HG03108 (cell line): ENCODE data around the gene FLT3.
"Not testable (repeated sequence)": the region's sequence is repeated elsewhere in the genome, so short reads cannot be mapped to it uniquely, and the experiment has no call there.

Source experiments
- ATAC-seq: cut with Tn5 transposase; IDR thresholded peaks from one replicate; pipeline ENCODE4 v1.9.1; 2021; ENCODE audit warnings: moderate library complexity; ENCODE audit not compliant: unreplicated experiment

FLT3 gene

DNA sequence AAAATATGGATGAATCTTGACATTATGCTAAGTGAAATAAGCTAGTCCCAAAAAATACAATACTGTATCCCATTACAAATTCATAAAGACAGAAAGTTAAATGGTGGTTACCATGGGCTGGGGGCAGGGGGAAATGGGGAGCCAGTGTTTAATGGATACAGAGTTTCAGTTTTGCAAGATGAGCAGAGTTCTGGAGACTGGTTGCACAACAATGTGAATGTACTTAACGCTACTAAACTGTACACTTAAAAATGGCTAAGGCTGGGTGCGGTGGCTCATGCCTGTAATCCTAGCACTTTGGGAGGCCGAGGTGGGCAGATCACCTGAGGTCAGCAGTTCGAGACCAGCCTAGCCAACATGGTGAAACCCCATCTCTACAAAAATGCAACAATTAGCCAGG, 1.5 kb upstream of the FLT3 start:
- ATAC-seq, result not testable (repeated sequence)

DNA sequence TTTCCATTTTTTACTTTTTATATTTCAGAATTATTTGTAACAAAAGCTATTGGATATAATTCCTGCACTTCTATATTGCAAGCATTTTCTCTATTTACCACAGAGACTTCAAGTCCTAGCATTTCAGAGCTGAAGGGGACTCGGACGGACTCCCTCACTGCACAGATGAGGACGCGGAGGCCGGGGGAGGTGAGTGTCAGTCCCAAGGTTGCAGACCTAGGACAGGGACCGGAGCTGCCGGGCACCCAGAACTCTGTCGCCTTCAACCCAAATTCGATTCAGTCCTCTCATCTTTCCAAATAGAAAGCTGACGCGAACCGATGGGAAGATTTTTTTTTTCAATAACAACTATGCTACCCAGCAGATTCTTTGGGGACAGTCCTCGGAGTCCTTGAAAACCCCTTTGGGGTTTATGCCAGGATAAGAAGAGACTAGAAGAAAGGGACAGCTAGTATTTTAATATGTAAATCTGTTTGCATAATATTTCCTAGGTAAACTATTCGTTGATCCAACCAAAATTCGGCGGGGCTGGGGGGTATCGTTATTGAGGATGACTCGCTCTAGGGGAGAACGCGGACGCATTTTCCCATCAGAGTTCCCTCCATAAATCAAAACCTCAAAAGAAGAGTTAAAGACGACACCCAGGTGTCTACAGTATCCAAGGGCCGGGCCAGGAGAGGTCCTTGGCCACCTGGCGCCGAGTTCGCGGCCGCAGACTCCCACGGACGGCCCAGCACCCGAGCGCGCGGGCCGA, 803 bp downstream of the FLT3 start:
- no peak for ATAC-seq

DNA sequence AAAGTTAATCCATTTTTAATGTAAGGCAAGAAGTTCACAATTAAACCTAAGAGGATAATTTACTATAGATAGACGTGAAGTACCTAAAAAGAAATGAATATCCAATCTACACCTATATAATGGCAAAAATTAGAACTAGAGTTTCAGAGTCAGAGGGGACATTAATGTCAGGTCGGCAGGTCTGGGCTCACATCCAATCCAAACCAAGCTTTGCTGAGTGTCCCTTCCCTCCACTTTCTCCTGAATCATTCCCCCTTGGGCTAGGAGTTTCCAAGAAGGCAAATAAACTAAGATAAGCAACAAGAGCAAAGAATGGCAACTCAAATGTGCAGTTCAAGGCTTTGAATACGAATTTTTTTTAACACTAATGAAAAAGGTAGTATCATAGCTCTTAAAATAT, 2.9 kb downstream of the FLT3 start:
- ATAC-seq, result no peak

DNA sequence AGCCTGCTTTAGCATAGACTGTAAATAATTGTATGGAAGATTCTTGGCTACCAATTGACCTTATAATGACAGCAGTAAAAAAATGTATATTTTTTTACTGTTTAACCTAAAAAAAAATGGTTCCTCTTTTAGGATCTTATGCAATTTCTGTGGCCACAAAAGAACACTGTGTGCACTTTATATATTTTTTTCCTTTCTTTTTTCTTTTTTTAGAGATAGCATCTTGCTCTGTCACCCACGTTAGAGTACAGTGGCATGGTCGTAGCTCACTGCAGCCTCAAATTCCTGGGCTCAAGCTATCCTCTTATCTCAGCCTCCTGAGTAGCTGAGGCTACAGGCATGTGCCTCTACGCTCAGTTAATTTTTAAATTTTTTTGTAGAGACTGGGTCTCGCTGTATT, 6.1 kb downstream of the FLT3 start:
- no peak for ATAC-seq

DNA sequence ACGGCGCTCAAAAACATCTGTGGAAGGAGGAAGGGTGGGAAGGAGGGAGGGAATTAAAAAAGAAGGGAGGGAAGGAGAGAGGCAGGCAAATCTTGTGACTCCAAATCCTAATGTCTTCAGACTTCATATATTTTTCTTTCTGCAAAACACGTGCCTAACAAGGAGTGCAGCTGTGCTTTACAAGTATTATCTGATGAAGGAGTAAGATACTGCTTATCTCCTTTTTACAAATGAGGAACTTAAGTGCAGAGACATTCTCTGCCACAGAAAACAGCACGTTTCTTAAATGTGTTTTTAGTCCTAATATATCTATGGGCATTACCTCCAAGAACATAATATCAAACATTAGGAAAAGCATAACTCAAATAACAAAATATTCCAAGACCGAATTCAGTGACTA, 6.5 kb downstream of the FLT3 start:
- no peak for ATAC-seq

DNA sequence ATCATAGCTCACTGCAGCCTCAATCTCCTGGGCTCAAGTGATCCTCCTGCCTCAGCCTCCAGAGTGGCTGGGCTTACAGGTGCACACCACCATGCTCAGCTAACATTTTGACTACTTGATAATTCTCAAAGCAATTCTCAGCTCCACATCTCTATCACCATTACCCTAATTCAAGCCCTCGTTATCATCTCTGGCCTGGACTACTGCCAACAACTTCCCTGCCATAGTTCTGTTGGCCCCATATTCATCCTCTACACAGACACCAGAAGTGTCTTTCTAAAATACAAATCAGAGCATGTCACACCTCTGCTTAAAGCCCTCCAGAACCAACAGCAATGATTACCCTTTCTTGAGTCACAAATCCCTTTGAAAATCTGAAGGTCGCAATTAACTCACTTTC, 7.9 kb downstream of the FLT3 start:
- ATAC-seq, result no peak

DNA sequence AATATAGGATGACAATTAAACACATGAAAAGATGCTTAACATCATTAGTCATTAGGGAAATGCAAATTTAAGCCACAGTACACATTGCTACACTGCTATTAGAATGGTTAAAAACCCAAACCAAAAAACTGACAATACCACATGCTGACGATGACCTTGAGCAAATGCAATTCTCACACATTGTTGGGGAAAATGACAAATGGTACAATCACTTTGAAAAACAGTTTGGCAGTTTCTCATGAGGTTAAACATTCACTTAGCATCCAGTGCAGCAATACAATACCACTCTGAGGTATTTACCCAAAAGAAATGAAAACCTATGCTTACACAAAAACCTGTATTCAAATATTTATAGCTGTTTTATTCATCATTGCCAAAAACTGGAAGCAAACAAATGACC, 11.3 kb downstream of the FLT3 start:
- no peak for ATAC-seq

DNA sequence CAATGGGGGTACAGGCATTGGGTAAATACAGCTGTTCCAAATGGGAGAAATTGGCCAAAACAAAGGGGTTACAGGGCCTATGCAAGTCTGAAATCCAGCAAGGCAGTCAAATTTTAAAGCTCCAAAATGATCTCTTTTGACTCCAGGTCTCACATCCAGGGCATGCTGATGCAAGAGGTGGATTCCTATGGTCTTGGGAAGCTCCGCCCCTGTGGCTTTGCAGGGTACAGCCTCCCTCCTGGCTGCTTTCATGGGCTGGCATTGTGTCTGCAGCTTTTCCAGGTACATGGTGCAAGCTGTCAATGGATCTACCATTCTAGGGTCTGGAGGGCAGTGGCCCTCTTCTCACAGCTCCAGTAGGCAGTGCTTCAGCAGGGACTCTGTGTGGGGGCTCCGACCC, 22.6 kb downstream of the FLT3 start:
- not testable (repeated sequence) for ATAC-seq

DNA sequence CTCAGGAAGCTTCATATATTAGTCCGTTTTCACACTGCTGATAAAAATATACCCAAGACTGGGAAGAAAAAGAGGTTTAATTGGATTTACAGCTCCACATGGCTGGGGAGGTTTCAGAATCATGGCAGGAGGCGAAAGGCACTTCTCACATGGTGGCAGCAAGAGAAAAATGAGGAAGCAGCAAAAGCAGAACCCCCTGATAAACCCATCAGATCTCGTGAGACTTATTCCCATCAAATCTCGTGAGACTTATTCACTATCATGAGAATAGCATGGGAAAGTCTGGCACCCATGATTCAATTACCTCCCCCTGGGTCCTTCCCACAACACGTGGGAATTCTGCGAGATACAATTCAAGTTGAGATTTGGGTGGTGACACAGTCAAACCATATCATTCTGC, 23.1 kb downstream of the FLT3 start:
- no peak for ATAC-seq

DNA sequence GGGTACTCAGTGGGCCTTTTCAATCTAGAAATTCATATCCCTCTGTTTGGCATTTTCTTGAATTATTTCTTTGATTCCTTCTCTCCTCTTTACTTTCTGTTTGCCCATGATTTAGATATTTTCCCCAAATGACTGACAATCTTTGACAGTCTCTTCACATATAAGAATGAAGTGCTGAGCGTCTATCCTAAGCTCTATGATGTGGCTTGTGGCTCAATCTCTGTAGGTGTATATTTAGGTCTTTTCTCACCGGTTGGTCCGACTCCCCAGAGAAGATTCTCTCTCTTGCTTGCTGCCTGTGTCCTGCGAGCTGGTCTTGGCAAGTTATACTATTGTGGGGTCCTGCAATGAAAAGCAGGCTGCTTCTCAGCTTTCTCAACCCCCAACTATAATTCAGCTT, 29.0 kb downstream of the FLT3 start:
- ATAC-seq, result no peak

DNA sequence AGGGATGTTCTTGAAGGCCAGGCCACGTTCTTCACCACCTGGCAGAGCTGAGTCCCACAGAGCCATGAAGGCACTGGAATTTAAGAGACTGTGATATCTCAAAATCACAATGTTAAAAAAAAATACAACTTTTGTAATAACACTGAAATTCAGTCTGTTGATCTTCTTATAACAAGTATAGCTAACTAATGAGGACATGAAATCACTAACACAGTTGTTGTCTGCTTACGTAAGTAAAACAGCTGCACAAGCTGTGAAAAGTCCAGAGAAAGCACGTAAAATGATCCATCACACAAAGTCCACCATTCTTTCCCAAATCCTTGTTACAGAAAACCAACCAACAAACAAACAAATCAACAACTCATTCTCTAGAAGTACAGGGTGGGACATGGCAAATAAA, 32.9 kb downstream of the FLT3 start:
- ATAC-seq, result no peak

DNA sequence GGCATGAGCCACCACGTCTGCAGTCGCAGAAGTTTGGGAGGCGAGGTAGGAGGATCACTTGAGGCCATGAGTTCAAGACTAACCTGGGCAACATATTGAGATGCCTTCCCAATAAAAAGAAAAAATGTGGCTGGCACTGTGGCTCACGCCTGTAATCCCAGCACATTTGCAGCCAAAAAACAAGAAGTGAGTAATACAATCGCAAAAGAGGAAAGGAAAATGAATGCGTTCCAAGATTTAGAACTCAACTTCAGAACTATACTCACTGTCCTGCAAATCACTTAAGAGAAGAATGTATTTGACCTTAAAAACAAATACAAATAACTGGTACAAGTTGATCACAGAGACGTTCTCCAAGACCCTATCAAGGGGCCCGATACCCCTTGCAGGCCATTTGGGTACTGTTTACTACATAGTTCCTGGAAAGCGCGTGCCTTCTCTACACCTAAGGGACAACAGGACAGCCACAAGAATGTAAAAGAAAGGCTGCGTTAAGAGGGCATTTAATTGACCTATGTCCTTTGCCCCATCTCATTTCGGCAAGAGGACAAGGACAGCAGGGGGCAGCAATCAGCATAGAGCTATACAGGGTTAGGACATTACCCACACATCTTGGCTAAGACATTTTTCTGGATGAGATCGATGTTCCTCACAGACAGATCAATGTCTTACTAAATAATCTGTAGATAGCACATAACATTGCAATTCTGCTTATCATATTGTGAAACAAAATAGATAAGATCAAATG, 41.3 kb downstream of the FLT3 start:
- ATAC-seq, result no peak

DNA sequence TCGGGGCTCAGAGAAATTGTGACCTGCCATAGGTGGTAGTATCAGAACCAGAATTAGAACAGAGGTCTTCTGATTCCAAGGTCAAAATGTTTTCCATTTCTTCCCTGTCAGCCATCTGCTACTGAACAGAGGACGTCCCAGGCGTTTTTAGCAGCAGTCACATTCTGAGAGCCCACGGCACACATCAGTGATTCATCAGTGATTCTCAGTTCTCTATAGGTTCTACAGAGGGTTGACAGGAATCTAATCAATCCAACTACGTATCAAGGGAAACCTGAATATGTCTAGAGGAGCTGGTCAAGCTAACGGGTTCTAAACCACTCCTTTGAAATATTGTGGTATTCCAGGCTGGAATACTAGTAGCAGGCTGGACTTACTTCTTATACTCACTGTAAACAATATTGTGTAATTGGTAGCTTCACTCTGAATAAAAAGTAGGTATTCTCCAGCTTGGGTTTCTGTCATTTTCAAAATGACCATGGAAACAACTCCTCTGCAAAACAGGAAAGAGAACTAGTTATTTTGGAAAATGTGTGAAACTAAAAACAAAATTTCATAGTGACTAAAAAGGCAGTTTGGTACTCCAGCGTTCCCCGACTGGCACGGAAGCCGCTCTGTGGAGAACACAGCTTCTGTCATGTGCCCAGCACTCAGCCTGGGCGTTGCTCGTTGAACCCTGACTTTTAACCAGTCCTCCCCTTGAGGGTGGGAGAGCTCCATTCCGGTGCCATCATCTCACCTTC, 43.2 kb downstream of the FLT3 start:
- ATAC-seq, result peak; percentile 53

DNA sequence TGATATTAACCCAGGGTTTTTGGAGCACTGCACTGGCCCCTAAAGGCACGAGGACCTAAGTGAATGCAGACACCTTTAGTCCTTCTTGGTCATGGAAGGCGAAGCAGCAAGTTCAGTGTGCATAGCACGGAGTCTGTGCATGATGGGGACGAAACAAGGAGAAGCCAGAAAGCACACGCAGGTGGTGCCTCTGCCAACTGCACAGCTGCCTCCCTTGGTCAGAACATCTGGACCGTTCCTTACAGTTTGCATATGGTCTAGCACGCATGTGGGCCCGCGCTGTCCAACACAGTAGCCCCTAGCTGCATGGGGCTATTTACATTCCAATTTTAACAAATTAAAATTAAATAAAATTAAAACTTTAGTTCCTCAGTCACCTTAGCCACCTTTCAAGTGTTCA, 44.0 kb downstream of the FLT3 start:
- no peak for ATAC-seq

DNA sequence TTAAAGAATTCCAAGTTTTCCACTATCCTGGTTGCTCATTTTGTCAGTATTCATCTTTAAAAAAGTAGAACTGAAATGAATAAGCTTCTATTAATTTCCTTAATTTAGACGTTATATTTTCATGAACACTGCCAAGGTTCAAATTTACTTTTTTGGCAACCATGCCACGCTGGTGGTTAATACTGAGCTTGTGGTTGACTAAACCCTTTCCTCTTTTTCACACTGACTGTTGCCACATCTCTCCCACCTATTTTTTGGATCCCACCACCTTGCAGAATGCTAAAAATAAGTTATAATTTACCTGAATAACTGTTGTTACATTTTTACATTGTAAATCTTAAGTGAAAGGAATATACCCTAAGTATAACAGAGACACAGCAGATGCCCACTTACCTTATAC, 45.0 kb downstream of the FLT3 start:
- ATAC-seq, result no peak

DNA sequence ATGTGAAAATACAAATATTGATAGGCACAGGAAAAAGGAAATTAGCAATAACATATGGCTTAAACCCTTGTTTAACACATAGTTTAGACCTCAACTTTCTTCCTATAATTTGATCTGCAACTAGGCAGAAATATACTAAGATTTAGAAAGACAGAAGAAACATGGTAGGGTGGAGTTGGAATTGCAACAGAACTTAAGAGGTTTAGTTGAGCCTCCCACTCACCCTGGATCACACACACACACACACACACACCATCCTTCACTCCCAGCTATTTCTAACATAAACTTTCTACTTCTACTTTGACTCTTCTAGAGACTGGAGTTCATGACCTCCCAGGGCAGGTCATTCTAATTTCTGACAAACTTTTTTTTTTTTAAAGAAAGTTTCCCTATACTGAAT, 47.4 kb downstream of the FLT3 start:
- no peak for ATAC-seq

DNA sequence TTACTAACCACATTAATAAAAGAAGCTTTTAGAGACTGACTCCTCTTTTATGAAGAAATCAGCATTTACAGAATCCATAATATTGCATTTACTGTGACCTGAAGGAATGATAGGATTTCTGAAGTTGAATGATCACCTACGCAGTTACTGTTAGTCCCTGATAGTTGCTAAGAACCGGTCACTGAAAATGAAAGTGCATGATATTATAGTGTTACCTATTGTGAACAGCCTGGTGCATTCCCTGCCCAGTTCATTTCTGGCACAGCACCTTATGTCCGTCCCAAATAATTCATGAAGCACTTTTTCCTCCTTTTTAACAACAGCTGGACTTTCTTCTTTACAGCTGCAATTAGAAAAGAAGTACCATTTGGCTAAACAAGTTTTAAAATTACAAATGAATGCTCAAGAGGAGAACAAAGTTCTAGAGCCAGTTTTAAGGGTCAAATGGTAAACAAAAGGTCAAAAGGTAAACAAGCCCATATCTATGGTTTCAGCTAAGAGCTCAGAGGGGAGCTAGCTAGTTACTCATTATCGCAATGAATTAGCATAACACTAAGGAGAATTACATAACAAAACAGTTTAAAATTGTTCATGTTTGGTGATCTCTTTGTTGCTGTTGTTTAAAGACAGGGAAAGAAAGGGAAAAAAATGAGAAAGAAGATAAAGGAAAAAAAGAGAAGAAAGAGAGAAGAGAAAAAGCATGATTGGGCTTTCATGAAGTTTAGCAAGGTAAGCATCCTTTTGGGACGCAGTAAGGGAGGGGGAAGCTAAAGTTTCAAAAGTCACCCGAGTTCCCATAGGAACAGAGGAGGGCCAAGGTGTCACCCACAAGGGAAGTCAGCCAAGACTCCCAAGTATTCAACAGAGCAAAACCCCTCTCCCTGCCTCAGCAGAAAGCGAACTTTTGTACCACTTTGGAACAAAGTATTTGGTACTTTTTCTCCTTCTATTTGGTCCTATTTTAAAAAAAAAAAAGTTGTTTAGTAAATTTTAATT, 50.2 kb downstream of the FLT3 start:
- peak; percentile 42 for ATAC-seq

DNA sequence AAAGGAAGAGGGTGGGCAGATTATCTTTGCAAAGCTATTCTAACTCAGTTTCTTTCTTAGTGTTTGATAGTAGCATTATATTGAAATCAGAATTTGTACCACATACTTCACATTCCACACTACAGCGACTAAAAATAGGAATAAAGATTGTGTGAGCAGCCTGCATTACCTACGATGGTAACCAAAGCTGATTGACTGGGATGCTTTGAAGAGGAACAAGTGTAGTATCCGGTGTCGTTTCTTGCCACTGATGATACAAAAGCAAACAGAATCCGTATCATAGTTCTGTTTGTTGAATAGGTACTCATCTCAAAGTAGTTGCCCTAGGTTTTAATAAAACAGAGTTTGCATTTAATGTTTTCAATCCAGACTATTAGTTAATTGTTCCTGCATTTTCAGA, 51.2 kb downstream of the FLT3 start:
- ATAC-seq, result no peak

DNA sequence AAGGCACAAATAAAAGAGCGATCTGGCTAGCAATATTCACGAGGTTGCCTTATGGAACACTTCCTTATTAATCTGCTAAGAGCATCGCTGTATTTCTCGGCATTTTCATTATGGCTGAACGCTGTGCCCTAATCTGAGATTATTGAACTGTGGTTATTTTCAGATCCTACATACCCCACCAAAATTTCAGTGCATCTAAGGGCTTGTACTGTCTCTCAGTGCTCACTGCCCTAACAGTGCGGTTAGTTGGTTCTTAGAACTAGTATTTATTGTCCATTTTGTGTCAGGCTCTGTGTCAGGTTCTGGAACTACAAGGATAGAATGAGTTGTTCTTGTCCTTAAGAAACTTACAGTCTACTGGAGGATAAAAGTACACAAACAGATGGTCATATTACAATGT, 51.6 kb downstream of the FLT3 start:
- ATAC-seq, result no peak

DNA sequence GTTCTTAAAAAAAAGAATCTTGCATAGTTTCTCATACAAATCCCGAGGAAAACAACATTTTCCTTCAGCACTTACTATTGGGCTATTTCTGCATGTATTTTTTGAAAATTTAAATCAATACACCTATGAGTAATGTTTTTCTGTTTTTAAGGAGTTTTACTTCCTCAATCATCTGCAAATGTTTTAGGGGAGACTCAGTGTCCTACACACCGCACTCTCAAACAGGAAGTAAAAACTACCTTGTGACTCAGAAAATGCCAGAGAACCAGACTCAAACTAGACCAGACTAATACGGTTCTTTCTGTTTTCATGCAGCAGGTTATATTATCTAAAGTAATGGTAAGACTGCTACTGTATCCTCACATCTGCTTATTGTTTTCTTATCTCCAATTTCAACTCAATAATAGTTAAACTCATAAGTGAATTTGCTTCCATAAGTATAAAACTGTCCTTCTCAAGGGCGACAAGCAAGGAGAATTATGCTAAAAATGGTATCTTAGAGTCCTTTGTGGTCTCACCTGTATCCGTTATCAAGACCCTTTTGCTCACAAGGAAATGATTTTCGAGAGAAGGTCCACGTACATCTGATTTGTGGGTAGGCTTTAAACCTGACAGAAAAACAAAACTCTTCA, 52.5 kb downstream of the FLT3 start:
- ATAC-seq, result peak; percentile 85
